ENCODE data around the gene AP3D1. TPM values are rescaled to one million over a fixed set of nuclear protein-coding genes. Genes with fewer than 3 reads are reported as not detected.
"Not testable (repeated sequence)": the region's sequence is repeated elsewhere in the genome, so short reads cannot be mapped to it uniquely, and the experiment has no call there.

Gene AP3D1
- total RNA-seq, 1 donor from 2014 or later: 75.7 TPM

DNA sequence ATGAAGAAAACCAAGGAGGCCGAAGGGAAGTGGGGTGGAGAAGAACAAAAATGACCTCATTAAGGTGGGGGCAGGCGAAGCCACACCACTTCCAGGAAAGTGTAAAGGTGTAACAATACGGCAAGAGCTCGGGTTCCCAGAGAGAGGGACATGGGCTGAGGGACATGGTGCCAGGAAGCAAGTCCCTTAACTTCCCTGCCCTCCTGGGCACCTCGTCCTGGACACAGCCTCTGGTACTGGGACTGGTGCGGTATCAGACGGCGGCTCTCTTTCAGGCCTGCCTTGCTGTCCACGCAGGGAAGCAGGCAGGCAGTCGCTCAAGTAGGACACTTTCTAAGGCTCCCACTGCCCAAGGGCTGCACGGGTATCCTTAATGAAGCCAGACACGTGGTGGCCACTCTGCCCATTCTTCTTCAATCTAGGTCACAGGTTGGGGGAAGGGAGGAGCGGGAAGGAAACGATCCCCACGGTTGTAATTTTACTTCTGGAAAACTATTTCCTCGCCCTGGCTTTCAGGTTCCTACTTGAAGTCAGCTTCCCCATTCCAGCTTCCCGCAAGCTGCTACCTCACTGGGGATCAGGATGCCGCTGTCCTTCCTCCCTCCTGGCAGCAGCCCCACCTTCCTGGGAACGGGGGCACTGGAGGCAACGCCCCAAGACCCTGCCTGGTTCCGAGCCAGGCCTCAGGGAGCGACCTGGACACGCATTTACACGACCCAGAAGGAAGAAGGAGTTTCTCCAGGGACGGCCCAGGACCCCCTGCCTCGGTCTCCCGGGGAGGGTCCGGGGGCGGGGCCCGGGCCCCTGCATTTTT lies 1.2 kb downstream of the AP3D1 start:
- DNase-seq: peak; percentile 53

GRCh38 chr19:2148482-2149135 lies 2.8 kb downstream of the AP3D1 start:
- DNase-seq: no peak

GRCh38 chr19:2145831-2146241 lies 5.5 kb downstream of the AP3D1 start:
- peak; percentile 18 for DNase-seq

DNA sequence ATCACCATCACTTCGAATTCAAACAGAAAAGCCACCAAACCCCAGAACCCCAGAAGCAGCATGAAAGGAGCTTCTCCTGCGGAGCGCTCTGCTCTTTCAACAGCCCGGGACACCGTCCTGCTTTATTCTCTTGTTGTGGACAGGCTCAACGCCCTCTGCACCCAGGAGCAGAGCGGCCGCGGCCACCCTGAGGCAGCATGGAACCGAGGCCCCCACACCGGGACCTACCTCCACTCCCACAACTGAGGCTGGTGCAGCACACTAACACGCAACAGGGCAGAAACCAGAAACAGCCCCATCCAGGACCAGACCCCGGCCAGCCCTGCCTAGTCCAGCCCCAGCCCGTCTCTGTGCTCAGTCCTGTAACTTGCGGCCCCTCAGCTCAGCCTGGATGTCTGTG lies 7.2 kb downstream of the AP3D1 start:
- no peak for DNase-seq

DNA sequence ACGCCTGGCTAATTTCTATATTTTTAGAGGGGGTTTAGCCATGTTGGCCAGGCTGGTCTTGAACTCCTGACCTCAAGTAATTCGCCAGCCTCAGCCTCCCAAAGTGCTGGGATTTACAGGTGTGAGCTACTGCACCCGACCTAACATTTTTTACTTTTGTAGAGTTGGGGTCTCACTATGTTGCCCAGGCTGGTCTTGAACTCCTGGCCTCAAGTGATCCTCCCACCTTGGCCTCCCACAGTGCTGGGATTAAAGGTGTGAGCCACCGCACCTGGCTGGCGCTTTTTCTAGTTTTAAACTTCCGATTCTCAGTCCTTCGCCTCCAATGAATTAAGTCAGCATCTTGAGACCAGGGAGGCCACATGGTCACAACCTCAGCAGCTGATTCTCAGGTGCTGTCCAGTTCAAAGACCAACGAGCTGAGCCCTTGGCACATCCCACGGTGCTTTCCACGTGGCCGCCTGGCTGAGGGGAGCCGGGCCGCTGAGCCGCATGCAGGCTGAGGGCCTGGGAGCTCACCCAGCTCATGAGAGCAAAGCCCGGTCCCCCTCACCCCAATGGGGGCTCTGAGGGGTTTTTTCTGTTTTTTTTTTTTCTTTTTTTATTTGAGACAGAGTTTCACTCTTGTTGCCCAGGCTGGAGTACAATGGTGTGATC lies 9.1 kb downstream of the AP3D1 start:
- DNase-seq: no peak

DNA sequence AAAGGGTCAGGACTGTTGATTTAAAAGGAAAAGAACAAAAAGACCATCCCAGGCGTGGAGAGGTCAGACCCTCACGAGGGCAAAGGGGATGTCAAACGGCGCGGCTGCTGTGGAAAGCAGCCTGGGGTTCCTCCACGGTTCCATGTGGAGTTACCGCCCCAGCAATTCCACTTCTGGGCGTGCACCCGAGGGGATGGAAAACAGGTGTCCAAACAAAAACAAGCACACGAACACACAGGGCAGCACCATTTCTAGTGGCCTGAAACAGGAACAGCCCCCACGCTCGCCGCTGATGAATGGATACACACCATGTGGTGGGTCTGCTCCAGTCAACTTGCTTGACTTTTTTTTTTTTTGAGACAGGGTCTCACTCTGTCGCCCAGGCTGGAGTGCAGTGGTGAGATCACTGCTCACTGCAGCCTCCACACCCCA lies 11.2 kb downstream of the AP3D1 start:
- DNase-seq: no peak

GRCh38 chr19:2139385-2140137 lies 11.8 kb downstream of the AP3D1 start:
- no peak for DNase-seq

- no peak for DNase-seq
Measured at GRCh38 chr19:2138061-2138728, 13.2 kb downstream of the AP3D1 start.

DNA sequence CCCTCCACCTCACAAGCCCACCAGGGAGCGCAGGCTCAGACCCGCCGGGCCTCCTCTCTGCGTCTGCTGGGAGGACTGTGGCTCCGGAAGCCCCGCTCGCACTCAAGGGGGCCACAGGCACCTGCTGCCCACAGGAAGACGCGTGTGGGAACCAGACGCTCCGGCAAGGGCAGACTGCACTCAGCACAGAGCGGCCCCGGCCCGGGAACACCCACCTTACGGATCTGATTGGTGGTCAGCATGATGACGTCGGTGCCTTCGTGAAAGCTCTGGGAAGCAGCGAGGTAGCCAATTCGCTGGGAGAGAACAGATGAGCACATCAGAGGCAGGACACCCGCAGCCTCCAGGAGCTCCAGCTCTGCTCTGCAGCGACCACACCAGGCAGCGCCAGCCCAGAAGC lies 14.6 kb downstream of the AP3D1 start:
- no peak for DNase-seq

- no peak for DNase-seq
Measured at GRCh38 chr19:2135474-2136402, 15.6 kb downstream of the AP3D1 start.

- no peak for DNase-seq
Measured at GRCh38 chr19:2132731-2133490, 18.5 kb downstream of the AP3D1 start.

GRCh38 chr19:2132191-2132590 lies 19.2 kb downstream of the AP3D1 start:
- DNase-seq: no peak

GRCh38 chr19:2131012-2131975 lies 20.1 kb downstream of the AP3D1 start:
- DNase-seq: not testable (repeated sequence)

GRCh38 chr19:2129892-2130770 lies 21.2 kb downstream of the AP3D1 start:
- DNase-seq: no peak

- DNase-seq: no peak
Measured at GRCh38 chr19:2129486-2129885, 21.9 kb downstream of the AP3D1 start.

DNA sequence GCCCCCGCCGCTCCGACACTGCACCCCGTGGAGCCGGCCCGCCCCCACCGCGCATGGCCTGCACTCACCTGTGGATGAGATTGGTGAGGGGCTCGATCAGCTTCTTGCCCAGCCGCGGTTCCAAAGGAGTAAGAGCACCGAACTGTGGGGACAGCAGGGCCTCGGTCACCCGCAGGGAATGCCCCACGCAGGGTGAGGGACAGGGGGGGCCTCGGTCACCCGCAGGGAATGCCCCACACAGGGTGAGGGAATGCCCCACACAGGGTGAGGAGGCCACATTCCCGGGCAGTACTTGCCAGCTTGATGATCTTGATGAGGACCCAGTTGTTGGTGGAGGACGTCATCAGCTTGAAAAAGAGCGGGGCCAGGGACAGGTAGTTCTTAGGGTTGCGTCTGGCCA lies 22.3 kb downstream of the AP3D1 start:
- no peak for DNase-seq

GRCh38 chr19:2128252-2128651 lies 23.1 kb downstream of the AP3D1 start:
- DNase-seq: not testable (repeated sequence)

DNA sequence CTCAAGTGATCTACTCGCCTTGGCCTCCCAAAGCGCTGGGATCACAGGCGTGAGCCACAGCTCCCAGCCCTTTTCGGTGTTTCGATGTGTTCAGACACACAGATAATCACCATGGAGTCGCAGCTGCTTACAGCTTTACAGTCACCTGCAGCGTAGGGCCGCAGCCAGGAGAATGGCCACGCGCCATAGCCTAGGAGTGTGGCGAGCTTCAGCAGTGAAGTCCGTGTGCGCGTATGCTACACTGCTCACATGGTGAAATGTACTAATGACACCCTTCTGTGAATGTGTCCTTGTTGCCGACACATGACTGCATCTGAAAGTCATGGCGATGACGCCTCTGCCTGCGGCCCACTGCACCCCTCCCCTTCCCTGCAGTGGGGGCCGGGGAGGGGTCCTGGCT lies 23.6 kb downstream of the AP3D1 start:
- no peak for DNase-seq
